Muscle of leg (tissue), 16 donors: Measurements from ENCODE around the gene VPS39. TPM values are rescaled to one million over a fixed set of nuclear protein-coding genes. Genes with fewer than 3 reads are reported as not detected.
"Not testable (repeated sequence)": the region's sequence is repeated elsewhere in the genome, so short reads cannot be mapped to it uniquely, and the experiment has no call there.

Experiments
- DNase-seq: peaks from one replicate; pipeline ENCODE4 v3.0.0; 2013
- H3K27ac ChIP-seq: one replicate; pipeline ENCODE4 v1.5.1; 2013; ENCODE audit warnings: mild to moderate bottlenecking, low read length, control low read depth
- H3K27me3 ChIP-seq: one replicate; pipeline ENCODE4 v1.6.1; 2013; ENCODE audit warnings: low read length; ENCODE audit not compliant: control insufficient read depth, insufficient read depth
- H3K36me3 ChIP-seq: one replicate; pipeline ENCODE4 v1.6.1; 2013; ENCODE audit warnings: low read length; ENCODE audit not compliant: control insufficient read depth, insufficient read depth
- H3K4me1 ChIP-seq: one replicate; pipeline ENCODE4 v1.6.1; 2013; ENCODE audit warnings: low read length; ENCODE audit not compliant: control insufficient read depth, insufficient read depth
- H3K4me3 ChIP-seq: one replicate; pipeline ENCODE4 v1.5.1; 2013; ENCODE audit warnings: low read length, control low read depth
- H3K9me3 ChIP-seq: replicated peaks from 2 replicates; pipeline ENCODE4 v1.6.1; 2013; ENCODE audit warnings: low read depth, low read length; ENCODE audit not compliant: control insufficient read depth
- WGBS: methylation state at CpG from one replicate; pipeline ENCODE4 v1.1.5; 2013; ENCODE audit warnings: missing lambda C conversion rate; ENCODE audit not compliant: insufficient coverage; 5-methylcytosine and 5-hydroxymethylcytosine counted together
- long read RNA-seq, 11 donors: transcript quantifications; one replicate each; lab custom pipeline, GENCODE V29; 2026
- polyA plus RNA-seq, 8 donors: library from polyadenylated mRNA; unstranded; fragments of 120-200 nt; gene quantifications; one replicate each; pipeline versions ENCODE4 v1.2.1 to v1.2.3, GENCODE V29; 2013; ENCODE audit warnings: inconsistent platforms in 1 of 8, low replicate concordance in 1 of 8; ENCODE audit not compliant: insufficient read length in 8 of 8, insufficient read depth in 1 of 8
- total RNA-seq: library from RNA; stranded (reverse); fragments of 120-200 nt; gene quantifications from one replicate; pipeline ENCODE4 v1.2.4, GENCODE V29; 2013

VPS39 gene
- total RNA-seq: 33.5 TPM
- 10 to 100 TPM; 38.3 to 51.0 (median 43.1) TPM for polyA plus RNA-seq
- long read RNA-seq, donor 1, full-length matches to known transcripts: 15 of 21 reads
- long read RNA-seq, donor 1, partial matches to known transcripts: 6 of 21 reads
- long read RNA-seq, donor 1, other reads (novel, unspliced or antisense): 0 of 21 reads
- long read RNA-seq, donor 2, full-length matches to known transcripts: 3 of 3 reads
- long read RNA-seq, donor 2, partial matches to known transcripts: 0 of 3 reads
- long read RNA-seq, donor 2, other reads (novel, unspliced or antisense): 0 of 3 reads
- long read RNA-seq, donor 3, full-length matches to known transcripts: 29 of 29 reads
- long read RNA-seq, donor 3, partial matches to known transcripts: 0 of 29 reads
- long read RNA-seq, donor 3, other reads (novel, unspliced or antisense): 0 of 29 reads
- long read RNA-seq, donor 4, full-length matches to known transcripts: 12 of 12 reads
- long read RNA-seq, donor 4, partial matches to known transcripts: 0 of 12 reads
- long read RNA-seq, donor 4, other reads (novel, unspliced or antisense): 0 of 12 reads
- long read RNA-seq, donor 5, full-length matches to known transcripts: 51 of 63 reads
- long read RNA-seq, donor 5, partial matches to known transcripts: 12 of 63 reads
- long read RNA-seq, donor 5, other reads (novel, unspliced or antisense): 0 of 63 reads
- long read RNA-seq, donor 6, full-length matches to known transcripts: 27 of 27 reads
- long read RNA-seq, donor 6, partial matches to known transcripts: 0 of 27 reads
- long read RNA-seq, donor 6, other reads (novel, unspliced or antisense): 0 of 27 reads
- long read RNA-seq, donor 7, full-length matches to known transcripts: 30 of 30 reads
- long read RNA-seq, donor 7, partial matches to known transcripts: 0 of 30 reads
- long read RNA-seq, donor 7, other reads (novel, unspliced or antisense): 0 of 30 reads
- long read RNA-seq, donor 8, full-length matches to known transcripts: 19 of 19 reads
- long read RNA-seq, donor 8, partial matches to known transcripts: 0 of 19 reads
- long read RNA-seq, donor 8, other reads (novel, unspliced or antisense): 0 of 19 reads
- long read RNA-seq, donor 9, full-length matches to known transcripts: 29 of 29 reads
- long read RNA-seq, donor 9, partial matches to known transcripts: 0 of 29 reads
- long read RNA-seq, donor 9, other reads (novel, unspliced or antisense): 0 of 29 reads
- long read RNA-seq, donor 10, full-length matches to known transcripts: 27 of 27 reads
- long read RNA-seq, donor 10, partial matches to known transcripts: 0 of 27 reads
- long read RNA-seq, donor 10, other reads (novel, unspliced or antisense): 0 of 27 reads
- long read RNA-seq, donor 11, transcript VPS39-214 (1 exons, 2,835 nt): major isoform, 28 of 29 reads
- long read RNA-seq, donor 11, partial matches to known transcripts: 0 of 29 reads
- long read RNA-seq, donor 11, other reads (novel, unspliced or antisense): 0 of 29 reads

GRCh38 chr15:42207674-42208579, at the start of gene VPS39:
Gene VPS39 (minus strand): TSS chr15:42208304. CDS start chr15:42208153, 151 bp downstream.
- DNase-seq: peak; percentile 93
- Histone ChIP-seq H3K4me1 (peaks cover 14% of the 10 kb centered on the region), H3K36me3 (peaks cover 14% of the 10 kb centered on the region), H3K9me3 (no peaks in the 10 kb centered on the region), H3K27ac (peak within 1 kb of the TSS; percentile 87), H3K27me3 (no peaks in the 10 kb centered on the region), H3K4me3 (peak within 1 kb of the TSS; percentile 72)
- under 1% methylated on average over 31 of the region's 45 CpGs for WGBS

- no CpG with 5 or more reads among the region's 2 CpGs for WGBS
- no peak overlapping the region for H3K4me3 ChIP-seq
- DNase-seq: no peak
- H3K4me1 ChIP-seq: no peaks in the 10 kb centered on the region
- H3K9me3 ChIP-seq: peaks cover 11% of the 10 kb centered on the region
- peaks cover 41% of the 10 kb centered on the region for H3K36me3 ChIP-seq
- no peak overlapping the region for H3K27ac ChIP-seq
- H3K27me3 ChIP-seq: no peaks in the 10 kb centered on the region
These were observed 45.2 kb upstream of the VPS39 start for GRCh38 chr15:42253300-42253699.

GRCh38 chr15:42240823-42241222, 32.7 kb upstream of the VPS39 start:
- Histone ChIP-seq H3K27me3 (no peaks in the 10 kb centered on the region), H3K4me1 (no peaks in the 10 kb centered on the region), H3K36me3 (peaks cover 29% of the 10 kb centered on the region), H3K27ac (no peak overlapping the region), H3K9me3 (no peaks in the 10 kb centered on the region), H3K4me3 (no peak overlapping the region)
- DNase-seq: no peak
- WGBS: no CpG with 5 or more reads among the region's 1 CpG

- no peak overlapping the region for H3K4me3 ChIP-seq
- H3K27me3 ChIP-seq: no peaks in the 10 kb centered on the region
- H3K4me1 ChIP-seq: no peaks in the 10 kb centered on the region
- H3K9me3 ChIP-seq: no peaks in the 10 kb centered on the region
- no peak overlapping the region for H3K27ac ChIP-seq
- H3K36me3 ChIP-seq: peaks cover 37% of the 10 kb centered on the region
- no peak for DNase-seq
These were observed 31.6 kb upstream of the VPS39 start for GRCh38 chr15:42239528-42240182.

GRCh38 chr15:42233107-42233506, 25.0 kb upstream of the VPS39 start:
- no peaks in the 10 kb centered on the region for H3K4me1 ChIP-seq
- no peak overlapping the region for H3K27ac ChIP-seq
- no peaks in the 10 kb centered on the region for H3K27me3 ChIP-seq
- no peaks in the 10 kb centered on the region for H3K9me3 ChIP-seq
- no peak for DNase-seq
- H3K4me3 ChIP-seq: no peak overlapping the region
- peaks cover 33% of the 10 kb centered on the region for H3K36me3 ChIP-seq
- no CpG with 5 or more reads among the region's 2 CpGs for WGBS

- no peak for DNase-seq
- no peaks in the 10 kb centered on the region for H3K9me3 ChIP-seq
- H3K27me3 ChIP-seq: no peaks in the 10 kb centered on the region
- peaks cover 29% of the 10 kb centered on the region for H3K36me3 ChIP-seq
- H3K27ac ChIP-seq: no peak overlapping the region
- H3K4me1 ChIP-seq: no peaks in the 10 kb centered on the region
- no peak overlapping the region for H3K4me3 ChIP-seq
- no CpG with 5 or more reads among the region's 5 CpGs for WGBS
These were observed 24.5 kb upstream of the VPS39 start for GRCh38 chr15:42232606-42233005.

- no peaks in the 10 kb centered on the region for H3K4me1 ChIP-seq
- H3K27ac ChIP-seq: no peak overlapping the region
- H3K36me3 ChIP-seq: peaks cover 32% of the 10 kb centered on the region
- H3K27me3 ChIP-seq: no peaks in the 10 kb centered on the region
- WGBS: no CpG with 5 or more reads among the region's 1 CpG
- no peaks in the 10 kb centered on the region for H3K9me3 ChIP-seq
- H3K4me3 ChIP-seq: no peak overlapping the region
- DNase-seq: peak; percentile 41
These were observed 23.0 kb upstream of the VPS39 start for GRCh38 chr15:42231088-42231487.

- not testable (repeated sequence) for H3K27ac ChIP-seq, H3K4me1 ChIP-seq, H3K4me3 ChIP-seq, H3K9me3 ChIP-seq, DNase-seq, H3K27me3 ChIP-seq
- no CpG with 5 or more reads among the region's 5 CpGs for WGBS
- peaks cover 34% of the 10 kb centered on the region for H3K36me3 ChIP-seq
These were observed 20.9 kb upstream of the VPS39 start for GRCh38 chr15:42228981-42229380.
